GM12875 (cell line): ENCODE results near the gene L2HGDH.

Experiments used
- H3K4me3 ChIP-seq: one replicate; pipeline ENCODE4 v1.5.1; 2011; ENCODE audit warnings: low read depth, low read length, control low read depth
- TF ChIP-seq, protein P1 (sequence below): IDR thresholded peaks from 2 replicates; pipeline ENCODE4 v1.5.1; 2011; ENCODE audit warnings: low read depth, mild to moderate bottlenecking, control low read depth, inconsistent platforms, low read length, moderate library complexity, borderline replicate concordance; ENCODE audit not compliant: insufficient read depth

The L2HGDH gene

DNA sequence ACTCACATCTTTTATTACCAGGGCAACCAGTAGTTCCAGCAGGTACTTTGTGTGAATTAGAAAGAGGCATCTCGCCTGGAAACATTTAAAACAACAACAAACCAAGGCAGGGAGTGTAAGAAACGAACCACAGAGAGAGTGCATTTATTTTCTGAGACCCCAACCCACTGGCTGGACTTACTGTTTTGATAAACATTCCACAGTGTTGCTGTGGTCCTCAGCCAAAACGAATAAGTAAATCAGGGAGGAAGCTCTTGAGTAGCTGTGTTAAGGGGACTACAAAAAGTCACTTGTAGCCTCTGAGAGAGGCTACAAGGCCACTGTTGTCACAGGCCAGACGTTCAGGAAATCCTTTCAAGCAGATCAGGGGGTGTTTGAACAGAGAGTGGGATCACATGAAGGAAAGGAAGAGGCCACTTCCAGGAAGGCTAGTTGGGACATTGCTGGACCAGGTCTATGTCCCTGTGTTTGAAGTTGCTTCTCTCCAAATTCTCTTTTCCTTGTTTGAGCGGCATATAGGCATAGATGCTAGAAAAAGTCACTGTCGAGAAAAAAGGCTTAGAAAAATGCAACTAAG, 33.9 kb upstream of the L2HGDH start:
- TF ChIP-seq, protein P1, sequence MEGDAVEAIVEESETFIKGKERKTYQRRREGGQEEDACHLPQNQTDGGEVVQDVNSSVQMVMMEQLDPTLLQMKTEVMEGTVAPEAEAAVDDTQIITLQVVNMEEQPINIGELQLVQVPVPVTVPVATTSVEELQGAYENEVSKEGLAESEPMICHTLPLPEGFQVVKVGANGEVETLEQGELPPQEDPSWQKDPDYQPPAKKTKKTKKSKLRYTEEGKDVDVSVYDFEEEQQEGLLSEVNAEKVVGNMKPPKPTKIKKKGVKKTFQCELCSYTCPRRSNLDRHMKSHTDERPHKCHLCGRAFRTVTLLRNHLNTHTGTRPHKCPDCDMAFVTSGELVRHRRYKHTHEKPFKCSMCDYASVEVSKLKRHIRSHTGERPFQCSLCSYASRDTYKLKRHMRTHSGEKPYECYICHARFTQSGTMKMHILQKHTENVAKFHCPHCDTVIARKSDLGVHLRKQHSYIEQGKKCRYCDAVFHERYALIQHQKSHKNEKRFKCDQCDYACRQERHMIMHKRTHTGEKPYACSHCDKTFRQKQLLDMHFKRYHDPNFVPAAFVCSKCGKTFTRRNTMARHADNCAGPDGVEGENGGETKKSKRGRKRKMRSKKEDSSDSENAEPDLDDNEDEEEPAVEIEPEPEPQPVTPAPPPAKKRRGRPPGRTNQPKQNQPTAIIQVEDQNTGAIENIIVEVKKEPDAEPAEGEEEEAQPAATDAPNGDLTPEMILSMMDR: no peak
- H3K4me3 ChIP-seq: no peak overlapping the region

- no peak overlapping the region for H3K4me3 ChIP-seq
- TF ChIP-seq, protein P1: no peak
Measured at GRCh38 chr14:50344876-50345563, 33.0 kb upstream of the L2HGDH start.

GRCh38 chr14:50344116-50344775, 32.2 kb upstream of the L2HGDH start:
- no peak overlapping the region for H3K4me3 ChIP-seq
- TF ChIP-seq, protein P1: no peak

DNA sequence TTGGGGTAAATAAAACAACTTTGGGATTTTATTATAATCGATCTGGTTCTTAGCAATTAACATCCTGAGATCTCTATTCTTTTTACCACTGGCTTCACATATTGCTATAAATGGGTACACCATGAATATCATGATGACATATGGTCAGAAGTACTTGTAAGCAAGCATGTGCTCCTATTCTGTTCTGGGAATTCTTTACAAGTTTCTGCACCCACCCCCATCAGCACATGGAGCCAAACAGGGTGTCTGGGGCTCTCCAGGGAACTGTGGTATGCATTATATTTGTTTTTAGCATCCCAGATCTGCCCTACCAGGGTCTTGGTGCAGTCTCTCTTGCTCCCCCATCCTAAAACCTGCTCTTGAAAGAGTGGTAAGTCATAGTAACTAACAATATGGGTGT, 31.4 kb upstream of the L2HGDH start:
- TF ChIP-seq, protein P1: no peak
- no peak overlapping the region for H3K4me3 ChIP-seq

DNA sequence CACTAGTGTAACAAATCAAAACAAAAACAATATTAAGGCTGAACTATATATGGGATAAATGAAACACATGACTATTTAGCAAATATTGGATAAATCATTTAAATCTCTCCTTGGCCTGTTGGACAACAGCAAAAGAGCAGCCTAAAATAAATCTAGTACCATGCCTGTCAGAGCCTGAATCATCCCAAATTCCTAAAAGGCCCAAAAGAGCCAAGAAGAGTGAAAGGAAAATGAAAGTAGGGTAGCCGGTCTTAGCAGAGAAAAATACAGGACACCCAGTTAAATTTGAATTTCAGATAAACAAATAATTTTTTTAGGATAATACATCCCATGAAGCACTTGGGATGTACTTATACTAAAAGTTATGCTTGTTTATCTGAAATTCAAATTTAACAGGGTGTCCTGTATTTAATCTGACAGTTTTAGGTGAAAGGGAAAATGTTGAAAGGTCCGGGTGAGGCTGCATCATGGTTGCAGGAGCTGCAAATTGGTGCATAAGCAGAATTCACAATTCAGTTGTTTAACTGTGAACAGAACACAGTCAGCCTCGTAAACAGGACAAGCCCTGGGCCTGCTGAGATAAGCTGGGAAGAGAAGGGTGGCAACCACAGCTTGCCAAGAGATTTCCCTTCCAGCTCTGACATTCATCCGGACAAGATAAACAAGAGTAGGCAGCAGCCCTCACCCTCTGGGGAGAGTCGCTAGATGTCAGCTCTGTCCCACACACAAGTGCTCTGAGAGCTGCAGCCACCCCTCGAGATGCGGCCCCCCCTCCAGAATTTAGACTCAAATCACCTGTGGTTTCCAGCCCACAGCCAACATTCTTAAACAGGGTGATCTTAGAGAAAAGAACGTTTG, 30.4 kb upstream of the L2HGDH start:
- TF ChIP-seq, protein P1: peak; percentile 52; the same call in 1 of the 2 replicates
- no peak overlapping the region for H3K4me3 ChIP-seq

DNA sequence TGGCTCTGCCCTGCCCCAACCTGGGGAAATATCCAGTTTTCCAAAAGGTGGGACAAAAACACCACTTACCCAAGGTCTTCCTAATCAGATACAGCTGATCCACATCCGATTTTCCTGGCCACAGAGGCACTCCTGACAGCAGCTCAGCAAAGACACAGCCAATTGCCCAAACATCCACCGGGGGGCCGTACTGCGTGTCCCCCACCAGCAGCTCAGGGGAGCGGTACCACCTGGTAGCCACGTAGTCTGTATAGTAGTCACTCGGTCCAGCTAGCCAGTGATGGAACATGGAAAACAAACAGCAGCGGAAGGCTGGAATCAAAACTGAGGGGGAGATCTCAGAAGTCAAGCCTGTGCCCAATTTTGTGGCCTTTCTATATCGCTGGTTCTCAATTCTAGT, 28.9 kb upstream of the L2HGDH start:
- TF ChIP-seq, protein P1: peak; percentile 29; the same call in 1 of the 2 replicates
- H3K4me3 ChIP-seq: no peak overlapping the region
